T-helper 1 cell (primary cell): ENCODE measurements around the gene NKPD1.
A peak's percentile ranks its signal among the peaks of the same experiment; 100 is the strongest.

Source experiments
- DNase-seq, 5 donors: peaks; one replicate each; pipeline ENCODE4 v3.0.0-alpha.2; 2012 to 2020
- total RNA-seq, 4 donors: gene quantifications; one replicate each; lab custom pipeline; 2026; lab: John Stamatoyannopoulos, UW

Gene NKPD1, protein sequence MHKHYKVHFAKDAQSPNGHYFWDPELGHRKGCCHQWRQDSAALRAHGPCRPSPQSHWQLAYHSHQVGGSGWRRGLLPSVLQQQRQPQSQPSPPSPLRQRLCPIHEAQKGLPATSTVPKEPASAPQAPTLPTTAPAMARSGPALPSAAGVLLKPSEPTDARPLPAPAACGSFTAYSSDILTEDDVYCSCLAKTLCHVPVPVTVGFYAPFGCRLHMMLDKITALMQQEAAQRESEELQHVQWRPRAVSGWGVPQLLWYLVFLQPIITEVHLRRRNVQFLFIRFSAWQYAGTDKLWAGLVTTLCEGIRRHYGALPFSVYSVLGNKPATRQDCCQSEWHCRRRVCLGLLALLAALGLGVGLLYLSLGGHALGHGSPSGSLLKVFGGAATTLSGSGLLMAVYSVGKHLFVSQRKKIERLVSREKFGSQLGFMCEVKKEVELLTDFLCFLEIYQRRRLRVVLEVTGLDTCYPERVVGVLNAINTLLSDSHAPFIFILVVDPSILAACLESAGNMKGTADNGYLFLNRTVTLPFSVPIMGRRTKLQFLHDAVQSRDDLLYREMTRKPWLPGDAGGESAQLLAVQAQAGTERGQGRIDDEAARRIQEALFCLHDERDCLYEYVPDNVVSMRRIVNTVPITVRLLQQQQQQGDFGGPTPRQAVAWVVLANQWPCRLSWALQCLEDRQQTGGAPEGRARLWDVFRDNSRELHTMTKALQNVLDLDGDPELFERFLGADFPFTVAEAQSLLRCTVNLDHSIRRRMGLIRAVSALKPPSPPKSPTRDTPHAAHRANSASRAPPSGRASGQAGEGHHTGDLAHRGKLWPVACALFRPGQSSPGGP
- 0.54 to 2.6 (median 1.7) reads per million in 4 donors for total RNA-seq

DNA sequence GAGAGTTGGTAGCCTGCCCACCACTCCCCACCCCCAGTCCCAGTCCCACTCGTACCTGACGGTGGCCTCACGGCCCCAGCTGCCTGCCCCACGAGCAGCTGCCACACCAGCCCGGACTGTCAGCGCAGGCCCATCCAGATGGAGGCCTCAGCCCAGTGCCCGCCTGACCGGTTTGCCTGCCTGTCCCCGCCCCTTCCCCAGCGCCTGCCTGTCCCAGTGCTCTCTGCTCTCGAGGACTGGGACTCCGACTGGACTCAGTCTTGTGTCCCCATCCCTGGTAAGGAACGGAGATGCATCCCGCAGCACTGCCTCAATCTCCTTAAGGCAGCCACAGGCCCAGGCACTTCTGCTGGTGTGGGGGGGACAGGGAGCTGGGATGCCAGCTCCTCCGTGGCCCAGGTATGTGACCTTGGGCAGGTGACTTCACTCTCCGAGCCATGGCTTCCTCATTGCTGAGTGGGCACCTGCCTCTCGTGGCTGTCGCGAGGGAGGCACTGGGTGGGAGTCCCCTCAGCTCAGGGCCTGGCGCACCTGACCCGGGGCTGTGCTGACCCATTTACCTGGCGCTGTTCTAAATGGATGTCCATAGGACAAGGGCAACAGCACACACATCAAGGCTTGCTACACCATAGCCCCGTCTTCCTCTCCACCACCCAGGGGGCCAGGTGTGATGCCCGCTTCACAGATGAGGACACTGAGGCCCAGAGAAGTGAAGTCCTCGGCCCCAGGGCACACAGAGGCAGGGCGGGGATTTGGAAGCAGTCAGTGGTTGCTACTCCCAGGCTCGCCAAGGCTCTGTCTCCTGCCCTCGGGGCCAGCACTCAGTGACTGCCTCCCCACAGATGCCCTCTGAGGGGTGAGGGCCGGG is at the start of gene NKPD1:
TSS of gene NKPD1 (minus strand) at position 113 of the 868 bp plus-strand sequence. CDS start 832 bp downstream, outside the sequence.
- no peak for DNase-seq

DNA sequence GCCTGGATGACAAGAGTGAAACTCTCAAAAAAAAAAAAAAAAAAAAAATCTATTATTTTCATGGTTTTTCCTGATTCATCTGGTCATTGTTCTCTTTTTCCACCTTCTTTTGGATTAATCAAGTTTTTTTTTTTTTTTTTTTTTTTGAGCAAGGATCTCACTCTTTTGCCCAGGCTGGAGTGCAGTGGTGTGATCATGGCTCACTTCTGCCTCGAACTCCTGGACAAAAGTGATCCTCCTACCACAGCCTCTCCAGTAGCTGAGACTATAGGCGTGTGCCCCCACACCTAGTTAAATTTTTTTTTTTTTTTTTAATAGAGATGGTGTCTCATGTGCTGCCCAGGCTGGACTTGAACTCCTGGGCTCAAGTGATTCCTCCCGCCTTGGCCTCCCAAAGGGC is 45.5 kb upstream of the NKPD1 start:
- no peak for DNase-seq

DNA sequence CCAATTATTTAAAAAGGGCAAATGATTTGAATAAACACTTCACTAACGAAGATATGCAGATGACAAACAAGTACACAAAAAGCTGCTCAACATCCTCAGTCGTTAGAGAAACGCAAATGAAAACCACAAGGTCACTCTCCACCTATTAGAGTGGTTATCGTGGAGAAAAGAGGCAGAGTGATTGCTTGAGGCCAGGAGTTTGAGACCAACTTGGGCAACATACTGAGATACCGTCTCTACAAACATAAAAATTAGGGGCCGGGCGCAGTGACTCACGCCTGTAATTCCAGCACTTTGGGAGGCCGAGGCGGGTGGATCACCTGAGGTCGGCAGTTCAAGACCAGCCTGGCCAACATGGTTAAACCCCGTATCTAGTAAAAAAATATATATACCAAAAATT is 45.0 kb upstream of the NKPD1 start:
- DNase-seq, result no peak

DNA sequence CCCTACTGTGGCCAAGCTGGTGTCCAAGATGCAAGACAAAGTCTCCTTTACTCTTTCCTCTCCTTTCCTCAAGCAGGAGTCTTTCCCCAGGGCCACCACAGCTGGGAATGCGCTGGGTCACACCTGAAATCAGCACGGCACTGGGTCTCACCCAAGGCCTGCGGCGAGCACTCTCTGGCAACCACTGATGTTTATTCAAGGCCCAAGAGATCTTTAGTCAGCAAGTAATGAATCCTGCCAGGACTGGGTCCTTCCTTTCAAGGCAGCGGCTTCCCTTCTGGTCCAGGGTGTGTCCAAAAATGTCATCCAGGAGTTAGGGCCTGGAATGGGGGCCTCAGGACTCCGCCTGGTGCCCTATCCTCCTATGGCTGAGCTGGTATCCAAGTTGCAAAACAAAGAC is 41.9 kb upstream of the NKPD1 start:
- DNase-seq, result no peak

DNA sequence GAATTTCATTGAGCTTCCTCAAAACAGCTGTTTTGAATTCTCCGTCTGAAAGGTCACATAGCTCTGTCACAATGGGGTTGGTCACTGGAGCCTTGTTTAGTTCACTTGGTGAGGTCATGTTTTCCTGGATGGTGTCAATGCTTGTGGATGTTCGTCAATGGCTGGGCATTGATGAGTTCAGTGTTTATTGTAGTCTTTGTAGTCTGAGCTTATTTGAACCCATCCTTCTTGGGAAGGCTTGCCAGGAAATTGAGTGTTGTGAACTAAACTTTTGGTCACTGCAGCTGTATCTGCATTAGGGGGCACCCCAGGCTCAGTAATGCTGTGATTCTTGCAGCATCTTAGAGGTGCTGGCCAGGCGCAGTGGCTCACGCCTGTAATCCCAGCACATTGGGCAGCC is 39.8 kb upstream of the NKPD1 start:
- no peak for DNase-seq

DNA sequence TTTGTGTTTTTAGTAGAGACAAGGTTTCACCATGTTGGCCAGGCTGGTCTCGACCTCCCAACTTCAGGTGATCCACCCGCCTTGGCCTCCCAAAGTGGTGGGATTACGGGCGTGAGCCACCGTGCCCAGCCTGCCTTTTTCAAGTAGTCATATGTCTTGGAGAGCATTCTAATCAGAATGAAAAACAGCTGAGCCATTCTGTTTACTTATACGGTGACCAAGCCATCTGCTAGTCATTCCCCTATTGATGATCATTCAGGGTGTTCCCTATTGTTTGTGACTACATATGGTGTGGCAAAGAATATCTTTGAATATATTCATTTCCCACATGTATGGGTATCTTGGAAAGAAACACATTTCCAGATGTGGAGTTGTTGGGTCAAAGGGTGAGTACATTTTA is 35.0 kb upstream of the NKPD1 start:
- no peak for DNase-seq

DNA sequence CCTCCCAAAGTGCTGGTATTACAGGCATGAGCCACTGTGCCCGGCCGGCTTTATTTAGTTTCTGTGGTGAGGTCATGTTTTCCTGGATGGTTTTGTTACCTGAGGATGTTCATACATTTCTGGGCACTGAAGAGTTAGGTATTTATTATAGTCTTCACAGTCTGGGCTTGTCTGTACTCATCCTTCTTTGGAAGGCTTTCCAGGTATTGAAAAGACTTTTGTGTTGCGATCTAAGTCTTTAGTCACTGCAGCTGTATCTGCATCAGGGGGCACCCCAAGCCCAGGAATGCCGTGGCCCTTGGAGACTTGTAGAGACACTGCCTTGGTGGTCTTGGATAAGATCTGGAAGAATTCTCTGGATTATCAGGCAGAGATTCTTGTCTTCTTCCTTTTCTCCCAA is 30.6 kb upstream of the NKPD1 start:
- DNase-seq, result no peak

DNA sequence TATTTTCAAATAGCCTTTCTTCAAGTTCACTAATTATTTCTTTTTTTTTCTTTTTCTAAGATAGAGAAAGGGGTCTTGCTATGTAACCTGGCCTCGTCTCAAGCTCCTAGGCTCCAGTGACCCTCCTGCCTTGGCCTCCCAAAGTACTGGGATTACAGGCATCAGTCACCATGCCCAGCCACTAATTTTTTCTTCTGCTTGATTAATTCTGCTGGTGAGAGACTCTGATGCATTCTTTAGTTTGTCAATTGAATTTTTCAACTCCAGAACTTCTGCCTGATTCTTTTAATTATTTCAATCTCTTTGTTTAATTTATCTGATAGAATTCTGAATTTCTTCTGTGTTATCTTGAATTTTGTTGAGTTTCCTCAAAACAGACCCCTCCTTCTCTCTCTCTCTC is 29.2 kb upstream of the NKPD1 start:
- no peak for DNase-seq

DNA sequence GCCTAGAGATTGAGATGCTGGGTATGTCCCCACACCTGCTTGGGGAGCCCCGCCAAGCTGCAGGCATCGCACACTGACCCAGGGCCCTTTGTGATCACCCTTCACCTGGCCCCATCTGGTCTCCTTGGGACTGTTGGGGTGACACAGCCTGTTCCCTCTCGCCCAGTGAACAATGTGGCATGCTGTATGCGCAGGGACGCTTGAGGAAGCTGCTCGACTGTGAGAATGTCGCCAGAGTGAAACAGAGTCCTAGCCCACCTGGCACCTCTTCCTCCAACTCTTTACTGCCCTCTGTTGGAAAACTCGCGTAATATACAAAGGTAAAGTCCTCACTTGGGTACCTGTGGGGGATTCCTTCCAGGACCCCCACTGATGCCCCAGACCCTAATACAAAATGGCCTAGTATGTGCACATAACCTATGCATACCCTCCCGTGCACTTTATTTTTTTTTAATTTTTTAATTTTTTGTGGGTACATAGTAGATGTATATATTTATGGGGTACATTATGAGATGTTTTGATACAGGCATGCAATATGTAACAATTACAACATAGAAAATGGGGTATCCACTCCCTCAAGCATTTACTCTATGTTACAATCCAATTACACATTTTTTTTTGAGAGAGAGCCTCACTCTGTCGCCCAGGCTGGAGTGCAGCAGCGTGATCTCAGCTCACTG is 26.8 kb upstream of the NKPD1 start:
- peak in 1 of 5 donors; percentile 30 for DNase-seq

DNA sequence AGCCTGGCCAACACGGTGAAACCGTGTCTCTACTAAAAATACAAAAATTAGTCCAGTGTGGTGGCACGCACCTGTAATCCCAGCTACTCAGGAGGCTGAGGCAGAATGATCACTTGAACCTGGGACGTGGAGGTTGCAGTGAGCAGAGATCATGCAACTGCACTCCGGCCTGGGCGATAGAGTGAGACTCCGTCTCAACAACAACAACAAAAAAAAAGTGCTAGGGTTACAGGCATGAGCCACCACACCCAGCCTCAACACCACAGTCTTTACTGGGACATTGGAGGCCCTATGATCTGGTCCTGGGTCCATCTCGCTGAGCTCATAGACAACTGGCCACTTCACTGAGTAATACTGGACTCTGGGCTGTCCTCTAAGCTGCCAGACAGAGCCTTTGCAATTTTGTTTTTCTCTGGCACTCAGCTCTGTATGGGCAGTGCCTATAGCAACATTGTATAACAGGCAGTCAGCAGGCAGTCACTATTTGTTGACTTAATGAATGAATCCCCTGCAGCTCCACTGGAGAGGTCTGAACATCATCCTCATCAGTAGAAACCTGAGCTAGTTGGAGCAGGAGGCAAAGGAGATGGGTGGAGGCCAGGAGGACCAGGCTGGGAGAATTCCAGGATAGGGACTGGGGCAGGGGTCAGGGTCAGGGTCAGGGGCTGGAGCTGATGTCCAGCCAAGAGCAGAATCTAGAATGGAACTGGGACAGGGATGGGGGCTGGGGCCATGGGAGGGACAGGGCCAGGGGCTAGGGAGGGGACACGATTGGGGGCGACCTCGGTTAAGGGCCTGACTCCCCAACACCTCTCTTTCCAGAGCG is 25.9 kb upstream of the NKPD1 start:
- no peak for DNase-seq

DNA sequence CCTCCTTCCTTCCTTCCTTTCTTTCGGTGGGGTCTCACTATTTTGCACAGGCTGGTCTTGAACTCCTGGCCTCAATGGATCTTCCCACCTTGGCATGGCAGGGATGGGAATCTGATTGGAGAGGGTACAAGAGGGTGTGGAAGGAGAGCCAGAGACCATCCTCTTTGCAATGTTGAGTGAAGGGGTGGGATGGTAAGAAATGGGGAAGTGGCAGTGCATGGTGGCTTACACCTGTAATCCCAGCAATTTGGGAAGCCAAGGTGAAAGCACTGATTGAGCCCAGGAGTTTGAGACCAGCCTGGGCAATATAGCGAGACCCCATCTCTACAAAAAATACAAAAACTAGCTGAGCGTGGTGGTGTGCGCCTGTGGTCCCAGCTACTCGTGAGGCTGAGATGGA is 23.3 kb upstream of the NKPD1 start:
- DNase-seq, result no peak

DNA sequence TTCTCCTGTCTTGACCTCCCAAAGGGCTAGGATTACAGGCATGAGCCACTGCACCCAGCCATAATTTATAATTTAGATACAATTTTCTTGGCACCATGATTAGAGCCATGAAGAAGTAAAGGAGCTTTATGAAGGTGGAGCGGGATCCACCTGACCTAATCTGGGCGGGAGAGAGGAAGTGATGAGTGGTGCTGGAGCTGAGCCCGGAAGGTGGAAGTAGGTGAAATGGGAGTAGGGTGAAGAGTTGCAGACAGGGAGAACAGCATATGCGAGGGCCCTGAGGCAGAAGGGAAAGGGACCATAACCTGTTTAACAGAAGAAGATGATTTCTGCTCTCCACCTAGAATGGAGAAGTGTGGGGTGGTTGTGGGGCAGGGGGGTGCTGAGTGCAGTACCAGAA is 22.0 kb upstream of the NKPD1 start:
- DNase-seq, result no peak

DNA sequence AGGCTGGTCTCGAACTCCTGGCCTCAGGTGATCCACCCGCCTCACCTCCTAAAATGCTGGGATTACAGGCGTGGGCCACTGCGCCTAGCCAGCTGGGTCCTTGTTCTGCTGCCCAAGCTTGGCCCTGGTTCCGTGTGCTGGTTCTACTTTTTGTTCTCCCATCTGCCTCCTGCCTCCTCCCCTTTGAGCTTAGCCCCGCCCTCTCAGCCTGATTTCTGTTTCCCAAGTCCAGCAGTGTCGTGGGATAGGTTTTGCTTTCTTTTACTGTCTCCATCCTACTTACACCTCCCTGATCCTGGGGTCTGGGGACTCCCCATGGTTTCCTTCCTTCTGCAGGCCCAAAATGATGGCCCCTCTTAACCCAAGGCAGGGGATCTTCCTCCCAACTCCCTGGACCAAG is 20.2 kb upstream of the NKPD1 start:
- no peak for DNase-seq

DNA sequence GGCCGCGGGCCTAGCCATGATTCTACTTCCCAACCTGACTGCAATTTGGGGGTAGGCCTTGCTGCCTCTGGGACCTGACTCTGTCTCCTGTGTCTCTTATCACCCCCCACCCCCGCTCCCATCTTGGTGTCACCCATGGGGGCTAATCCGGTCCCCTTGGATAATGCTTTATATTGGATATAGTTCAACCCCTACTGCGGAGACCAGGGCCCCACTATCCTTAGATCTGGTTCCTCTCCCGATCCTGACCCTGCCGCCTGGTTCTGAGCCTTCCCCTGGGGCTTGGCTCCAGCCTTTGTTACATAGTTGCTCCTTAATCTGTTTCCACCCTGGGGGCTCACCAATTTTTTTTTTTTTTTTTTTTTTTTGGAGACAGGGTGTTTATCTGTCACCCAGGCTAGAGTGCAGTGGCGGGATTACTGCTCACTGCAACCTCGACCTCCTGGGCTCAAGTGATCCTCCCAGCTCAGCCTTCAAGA is 19.1 kb upstream of the NKPD1 start:
- no peak for DNase-seq

DNA sequence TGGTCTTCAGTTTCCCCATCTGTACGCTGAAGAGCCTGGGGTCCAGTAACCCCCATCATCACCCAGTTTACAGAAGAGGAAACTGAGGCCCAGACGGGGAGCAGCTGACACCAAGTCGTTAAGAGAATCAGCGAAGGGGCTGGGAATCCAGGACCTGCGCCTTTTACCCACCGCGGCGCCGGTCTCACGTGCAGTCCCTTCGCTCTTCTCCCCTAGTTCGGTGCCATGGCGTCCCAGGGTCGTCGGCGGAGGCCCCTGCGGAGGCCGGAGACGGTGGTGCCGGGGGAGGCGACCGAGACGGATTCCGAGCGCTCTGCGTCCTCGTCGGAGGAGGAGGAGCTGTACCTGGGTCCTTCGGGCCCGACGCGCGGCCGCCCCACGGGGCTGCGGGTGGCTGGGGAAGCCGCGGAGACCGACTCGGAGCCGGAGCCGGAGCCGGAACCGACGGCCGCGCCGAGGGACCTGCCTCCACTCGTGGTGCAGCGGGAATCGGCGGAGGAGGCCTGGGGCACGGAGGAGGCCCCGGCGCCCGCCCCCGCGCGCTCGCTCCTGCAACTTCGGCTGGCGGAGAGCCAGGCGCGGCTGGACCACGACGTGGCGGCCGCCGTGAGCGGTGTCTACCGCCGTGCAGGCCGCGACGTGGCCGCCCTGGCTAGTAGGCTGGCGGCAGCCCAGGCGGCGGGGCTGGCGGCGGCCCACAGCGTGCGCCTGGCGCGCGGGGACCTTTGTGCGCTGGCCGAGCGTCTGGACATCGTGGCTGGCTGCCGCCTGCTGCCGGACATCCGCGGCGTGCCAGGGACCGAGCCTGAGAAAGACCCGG is 18.5 kb upstream of the NKPD1 start:
- peak in 3 of 5 donors; percentile 25 to 43 (median 35) for DNase-seq

DNA sequence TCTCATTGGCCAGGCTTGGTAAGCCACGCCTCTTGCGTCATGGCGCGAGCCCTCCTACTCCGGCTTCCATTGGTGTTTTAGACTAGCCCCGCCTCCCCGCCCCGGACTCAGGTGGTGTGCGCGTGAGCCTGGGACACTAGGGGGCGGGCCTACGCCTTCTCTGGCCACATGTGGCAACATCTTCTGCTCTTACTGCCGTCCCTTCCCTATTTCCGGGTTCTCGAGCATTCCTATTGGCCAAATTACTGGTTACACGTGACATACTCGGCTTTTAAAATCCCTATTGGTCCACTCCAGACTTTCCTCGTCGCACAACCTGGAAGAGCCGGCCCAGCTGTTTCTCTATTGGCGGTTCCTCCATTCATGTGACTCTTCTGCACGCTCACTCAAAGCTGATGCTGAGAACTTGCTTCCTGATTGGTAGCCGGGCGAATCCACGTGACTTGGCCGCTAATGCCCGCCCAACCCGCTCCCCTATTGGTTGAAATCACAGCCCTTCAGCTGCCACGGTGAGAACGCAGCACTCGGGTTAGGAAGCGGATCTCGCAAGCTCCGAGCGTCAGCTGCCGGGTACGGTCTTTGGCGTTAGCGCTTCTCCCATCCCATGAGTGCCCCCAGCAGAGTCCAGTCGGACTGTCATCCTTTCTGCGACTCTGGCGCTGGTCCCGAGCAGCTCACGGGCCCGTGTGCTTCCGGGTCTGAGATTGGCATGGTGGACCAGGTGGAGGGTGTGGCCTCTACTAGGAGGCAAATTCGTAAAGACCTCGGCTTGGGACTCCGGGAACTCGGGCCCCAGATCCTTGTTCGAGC is 17.7 kb upstream of the NKPD1 start, which contains the start of gene BLOC1S3:
TSS of gene BLOC1S3 (plus strand) at position 523 of the 810 bp plus-strand sequence. CDS start 513 bp downstream, outside the sequence.
- peak; percentile 100 for DNase-seq

DNA sequence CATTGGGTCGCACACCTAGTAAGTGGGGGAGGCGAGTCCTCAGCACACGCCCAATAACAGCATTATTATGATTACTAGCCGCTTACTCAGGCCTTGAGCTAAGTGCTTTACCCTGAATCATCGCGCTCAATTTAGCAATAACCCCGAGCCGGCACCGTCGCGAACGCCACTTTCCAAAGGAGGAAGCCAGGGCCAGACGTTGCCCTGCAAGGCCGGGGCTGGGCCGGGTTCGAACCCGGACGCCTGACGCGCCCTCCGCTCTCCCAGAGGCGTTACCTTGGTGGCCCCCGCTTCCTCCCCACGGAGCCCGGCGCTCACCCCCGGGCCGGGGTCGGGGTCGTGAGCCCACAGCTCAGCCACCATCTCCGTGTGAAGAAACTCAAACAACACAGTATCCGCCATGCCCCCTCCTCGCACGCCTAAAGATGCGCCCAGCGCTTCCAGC is 17.1 kb upstream of the NKPD1 start, which contains the start of gene TRAPPC6A:
TSS of gene TRAPPC6A (minus strand) at position 421 of the 445 bp plus-strand sequence. CDS start at position 402, 19 bp downstream.
- no peak for DNase-seq

DNA sequence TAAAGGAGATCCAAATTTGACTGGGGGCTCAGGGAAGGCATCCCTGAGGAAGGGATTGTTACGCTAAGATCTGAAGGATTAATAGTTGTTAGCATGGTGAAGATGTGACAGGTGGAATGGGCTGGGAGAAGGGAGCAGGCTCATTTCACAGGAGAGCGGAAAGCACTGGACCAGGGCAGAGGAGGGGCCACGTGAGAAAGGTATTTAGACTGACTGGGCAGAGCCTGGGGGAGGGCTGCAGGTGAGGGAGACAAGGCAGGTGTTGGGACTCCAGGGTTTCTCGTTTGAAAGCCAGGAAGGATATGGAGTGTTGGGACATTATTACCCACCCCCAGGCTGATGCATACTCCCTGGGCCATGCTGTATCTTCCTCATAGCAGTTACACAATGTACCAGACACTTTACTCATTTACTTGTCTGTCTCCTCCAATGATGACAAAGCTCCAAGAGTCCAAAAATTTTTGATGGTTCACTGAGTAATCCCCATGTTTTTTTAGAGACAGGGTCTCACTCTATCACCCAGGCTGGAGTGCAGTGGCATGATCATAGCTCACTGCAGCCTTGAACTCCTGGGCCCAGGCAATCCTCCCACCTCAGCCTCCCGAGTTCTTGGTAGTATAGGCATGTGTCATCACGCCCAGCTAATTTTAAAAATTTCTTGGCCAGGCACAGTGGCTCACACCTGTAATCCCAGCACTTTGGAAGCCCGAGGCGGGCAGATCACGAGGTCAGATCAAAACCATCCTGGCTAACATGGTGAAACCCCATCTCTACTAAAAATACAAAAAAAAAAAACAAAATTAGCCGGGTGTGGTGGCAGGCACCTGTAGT is 14.9 kb upstream of the NKPD1 start:
- DNase-seq, result no peak
